ENCODE data around the gene TMCC1.
A peak's percentile ranks its signal among the peaks of the same experiment; 100 is the strongest.

TMCC1 gene

DNA sequence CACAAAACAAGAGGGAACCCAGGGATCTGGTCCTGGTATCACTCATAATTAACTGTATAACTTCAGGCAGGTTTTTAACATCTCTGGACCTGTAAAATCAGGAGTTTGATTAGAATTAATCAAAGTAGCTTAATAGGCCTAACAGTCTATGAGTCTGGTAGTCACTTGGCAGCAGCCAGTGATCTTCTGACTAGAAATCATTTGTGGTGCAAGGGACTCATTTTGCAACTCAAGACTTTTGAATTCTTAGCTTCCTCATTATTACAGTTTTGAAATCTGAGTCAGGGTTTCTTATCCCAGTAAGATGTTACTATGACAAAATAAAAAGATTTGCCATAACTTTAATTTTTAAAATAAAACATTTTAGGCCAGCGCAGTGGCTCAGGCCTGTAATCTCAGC lies 70.8 kb downstream of the TMCC1 start:
- Histone ChIP-seq H3K4me1 (peaks cover 22 to 81% (median 29%) of the 10 kb centered on the region in 10 experiments), H3K36me3 (peaks cover 4 to 21% (median 12%) of the 10 kb centered on the region in 11 experiments; a peak in 16 of 22 replicates), H3K27ac (peak overlapping the region in 7 of 11 experiments; percentile 26 to 92 (median 73); a peak in 12 of 22 replicates), H4K20me1 (peaks cover 0 to 23% (median 0%) of the 10 kb centered on the region in 11 experiments; a peak in 6 of 22 replicates), H3K4me2 (peak overlapping the region in 5 of 11 experiments; percentile 15 to 88 (median 54); a peak in 9 of 22 replicates), H3K4me3 (no peak overlapping the region), H3K9ac (peak overlapping the region in 4 of 11 experiments; percentile 49 to 78 (median 72); a peak in 8 of 22 replicates), H3K27me3 (no peaks in the 10 kb centered on the region), H3K9me3 (replicated peaks in 1 of 11) (no peaks in the 10 kb centered on the region)
- TF ChIP-seq Cebpa-rat (IDR thresholded peaks at IDR 0.05) = no peak

DNA sequence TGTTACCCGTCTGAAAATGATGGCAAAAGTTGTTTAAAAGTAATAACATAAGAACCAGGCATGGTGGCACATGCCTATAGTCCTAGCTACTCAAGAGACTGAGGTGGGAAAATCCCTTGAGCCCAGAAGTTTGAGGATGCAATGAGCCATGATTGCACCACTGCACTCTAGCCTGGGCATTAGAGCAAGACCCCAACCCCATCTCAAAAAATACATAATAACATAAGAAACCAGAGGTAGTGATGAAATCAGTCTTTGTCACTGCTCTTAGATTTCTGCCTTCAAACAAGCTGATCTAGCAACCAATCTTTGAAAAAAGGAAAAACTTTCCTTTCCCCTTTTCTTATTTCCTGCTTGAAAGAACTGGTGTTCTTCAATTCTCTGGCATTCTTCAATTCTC lies 71.3 kb downstream of the TMCC1 start:
- TF ChIP-seq Cebpa-rat (IDR thresholded peaks at IDR 0.05) = no peak
- H3K4me3 ChIP-seq = no peak overlapping the region
- peaks cover 4 to 25% (median 15%) of the 10 kb centered on the region in 11 experiments; a peak in 16 of 22 replicates for H3K36me3 ChIP-seq
- peak overlapping the region in 4 of 11 experiments; percentile 49 to 78 (median 72); a peak in 8 of 22 replicates for H3K9ac ChIP-seq
- H3K4me1 ChIP-seq = peaks cover 17 to 77% (median 25%) of the 10 kb centered on the region in 10 experiments
- peak overlapping the region in 7 of 11 experiments; percentile 26 to 92 (median 73); a peak in 12 of 22 replicates for H3K27ac ChIP-seq
- H4K20me1 ChIP-seq = peaks cover 0 to 23% (median 0%) of the 10 kb centered on the region in 11 experiments; a peak in 6 of 22 replicates
- H3K9me3 ChIP-seq (replicated peaks in 1 of 11) = no peaks in the 10 kb centered on the region
- H3K27me3 ChIP-seq = no peaks in the 10 kb centered on the region
- peak overlapping the region in 5 of 11 experiments; percentile 15 to 88 (median 54); a peak in 9 of 22 replicates for H3K4me2 ChIP-seq

DNA sequence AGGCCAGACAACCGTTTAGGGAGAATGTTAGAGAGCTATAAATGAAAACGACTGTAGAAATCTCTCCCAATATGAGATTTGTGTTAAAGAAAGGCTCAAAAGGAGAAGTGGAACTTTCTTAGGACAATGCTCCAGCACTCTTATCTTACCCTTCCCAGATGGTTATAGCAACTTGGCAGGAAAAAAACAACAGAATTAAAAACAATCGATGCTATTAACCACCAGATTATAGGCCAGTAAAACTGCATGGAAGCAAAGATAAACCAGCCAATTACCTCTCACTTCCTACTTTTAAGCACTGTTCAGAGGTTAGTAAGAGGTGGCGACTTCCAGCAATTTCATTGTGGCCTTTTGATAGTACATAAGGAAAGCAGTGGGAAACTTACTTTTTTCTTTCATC lies 72.9 kb downstream of the TMCC1 start:
- H3K4me1 ChIP-seq = peaks cover 16 to 67% (median 25%) of the 10 kb centered on the region in 10 experiments
- TF ChIP-seq Cebpa-rat (IDR thresholded peaks at IDR 0.05) = no peak
- peaks cover 10 to 37% (median 24%) of the 10 kb centered on the region in 11 experiments; a peak in 19 of 22 replicates for H3K36me3 ChIP-seq
- no peak overlapping the region for H3K4me3 ChIP-seq
- peak overlapping the region in 5 of 11 experiments; percentile 2 to 88 (median 54); a peak in 7 of 22 replicates for H3K4me2 ChIP-seq
- peaks cover 0 to 8% (median 0%) of the 10 kb centered on the region in 11 experiments; a peak in 7 of 22 replicates for H3K9me3 ChIP-seq (replicated peaks in 1 of 11)
- no peaks in the 10 kb centered on the region for H3K27me3 ChIP-seq
- H3K9ac ChIP-seq = no peak overlapping the region
- H4K20me1 ChIP-seq = peaks cover 0 to 18% (median 3%) of the 10 kb centered on the region in 11 experiments; a peak in 7 of 22 replicates
- H3K27ac ChIP-seq = peak overlapping the region in 2 of 11 experiments; percentile 30 to 92; a peak in 5 of 22 replicates

DNA sequence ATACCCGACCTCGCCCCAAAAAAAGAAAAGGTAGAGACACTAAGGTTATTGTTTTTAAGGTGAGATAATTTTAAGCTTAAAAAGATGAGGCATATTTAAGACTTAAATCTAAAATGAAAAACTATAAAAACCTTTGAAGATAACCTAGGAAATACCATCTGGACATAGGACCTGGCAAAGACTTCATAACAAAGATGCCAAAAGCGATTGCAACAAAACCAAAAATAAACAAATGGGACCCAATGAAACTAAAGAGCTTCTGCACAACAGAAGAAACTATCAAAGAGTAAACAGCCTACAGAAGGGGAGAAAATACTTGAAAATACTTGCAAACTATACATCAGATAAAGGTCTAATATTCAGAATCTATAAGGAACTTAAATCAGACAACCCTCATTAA lies 80.9 kb downstream of the TMCC1 start:
- peaks cover 0 to 52% (median 0%) of the 10 kb centered on the region in 11 experiments; a peak in 7 of 22 replicates for H4K20me1 ChIP-seq
- no peak overlapping the region for H3K27ac ChIP-seq
- no peak overlapping the region for H3K9ac ChIP-seq
- peaks cover 0 to 12% (median 4%) of the 10 kb centered on the region in 10 experiments; a peak in 11 of 20 replicates for H3K4me1 ChIP-seq
- no peak overlapping the region for H3K4me3 ChIP-seq
- H3K4me2 ChIP-seq = no peak overlapping the region
- H3K27me3 ChIP-seq = no peaks in the 10 kb centered on the region
- H3K36me3 ChIP-seq = peaks cover 6 to 58% (median 27%) of the 10 kb centered on the region in 11 experiments; a peak in 18 of 22 replicates
- TF ChIP-seq Cebpa-rat (IDR thresholded peaks at IDR 0.05) = no peak
- H3K9me3 ChIP-seq (replicated peaks in 1 of 11) = peaks cover 13 to 23% (median 19%) of the 10 kb centered on the region in 11 experiments; a peak in 19 of 22 replicates

DNA sequence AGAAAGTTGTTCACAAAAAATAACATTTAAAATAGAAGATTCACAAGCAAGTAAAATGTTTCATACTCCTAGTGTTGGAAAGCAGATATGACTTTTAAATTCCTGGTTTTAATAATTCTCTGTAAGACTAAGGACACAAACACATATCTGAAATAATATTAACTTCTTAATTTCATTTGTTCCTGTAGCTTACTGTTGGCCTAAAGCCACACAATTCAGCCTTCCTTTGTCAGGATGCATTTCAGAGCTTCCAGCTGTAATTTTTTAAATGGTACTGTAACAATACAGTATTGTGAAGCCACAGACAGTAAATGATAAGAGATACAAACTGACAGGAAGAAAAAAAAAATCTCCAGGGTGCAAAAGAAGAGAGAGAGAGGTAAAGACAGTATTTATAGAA lies 84.2 kb downstream of the TMCC1 start:
- Histone ChIP-seq H3K27ac (no peak overlapping the region), H3K9ac (no peak overlapping the region), H3K4me2 (no peak overlapping the region), H3K36me3 (peaks cover 0 to 31% (median 10%) of the 10 kb centered on the region in 11 experiments; a peak in 12 of 22 replicates), H3K27me3 (no peaks in the 10 kb centered on the region), H4K20me1 (peaks cover 0 to 72% (median 0%) of the 10 kb centered on the region in 11 experiments; a peak in 7 of 22 replicates), H3K9me3 (replicated peaks in 1 of 11) (peaks cover 1 to 10% (median 4%) of the 10 kb centered on the region in 11 experiments; a peak in 15 of 22 replicates), H3K4me3 (no peak overlapping the region), H3K4me1 (peaks cover 0 to 11% (median 4%) of the 10 kb centered on the region in 10 experiments; a peak in 11 of 20 replicates)
- no peak for TF ChIP-seq Cebpa-rat (IDR thresholded peaks at IDR 0.05)

DNA sequence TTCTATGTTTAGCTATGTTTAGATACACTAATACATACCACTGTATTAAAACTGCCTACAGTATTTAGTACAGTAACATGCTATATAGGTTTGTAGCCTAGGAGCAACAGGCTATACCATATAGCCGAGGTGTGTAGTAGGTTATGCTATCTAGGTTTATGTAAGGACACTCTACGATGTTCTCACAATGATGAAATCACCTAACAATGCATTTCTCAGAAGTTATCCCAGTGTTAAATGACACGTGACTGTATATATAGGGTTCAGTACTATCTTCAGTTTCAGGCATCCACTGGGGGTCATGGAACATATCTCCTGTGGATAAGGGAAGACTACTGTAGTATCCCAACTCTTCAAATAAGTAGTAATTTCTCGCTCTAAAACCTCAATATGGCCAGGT lies 97.4 kb downstream of the TMCC1 start:
- H3K27ac ChIP-seq = no peak overlapping the region
- H3K4me1 ChIP-seq = peaks cover 18 to 28% (median 24%) of the 10 kb centered on the region in 10 experiments
- H3K4me2 ChIP-seq = no peak overlapping the region
- H3K36me3 ChIP-seq = peaks cover 0 to 12% (median 0%) of the 10 kb centered on the region in 11 experiments; a peak in 4 of 22 replicates
- no peaks in the 10 kb centered on the region for H3K27me3 ChIP-seq
- no peak overlapping the region for H3K4me3 ChIP-seq
- H3K9ac ChIP-seq = no peak overlapping the region
- no peak for TF ChIP-seq Cebpa-rat (IDR thresholded peaks at IDR 0.05)
- no peaks in the 10 kb centered on the region for H3K9me3 ChIP-seq (replicated peaks in 1 of 11)
- peaks cover 10 to 71% (median 24%) of the 10 kb centered on the region in 11 experiments; a peak in 16 of 22 replicates for H4K20me1 ChIP-seq

DNA sequence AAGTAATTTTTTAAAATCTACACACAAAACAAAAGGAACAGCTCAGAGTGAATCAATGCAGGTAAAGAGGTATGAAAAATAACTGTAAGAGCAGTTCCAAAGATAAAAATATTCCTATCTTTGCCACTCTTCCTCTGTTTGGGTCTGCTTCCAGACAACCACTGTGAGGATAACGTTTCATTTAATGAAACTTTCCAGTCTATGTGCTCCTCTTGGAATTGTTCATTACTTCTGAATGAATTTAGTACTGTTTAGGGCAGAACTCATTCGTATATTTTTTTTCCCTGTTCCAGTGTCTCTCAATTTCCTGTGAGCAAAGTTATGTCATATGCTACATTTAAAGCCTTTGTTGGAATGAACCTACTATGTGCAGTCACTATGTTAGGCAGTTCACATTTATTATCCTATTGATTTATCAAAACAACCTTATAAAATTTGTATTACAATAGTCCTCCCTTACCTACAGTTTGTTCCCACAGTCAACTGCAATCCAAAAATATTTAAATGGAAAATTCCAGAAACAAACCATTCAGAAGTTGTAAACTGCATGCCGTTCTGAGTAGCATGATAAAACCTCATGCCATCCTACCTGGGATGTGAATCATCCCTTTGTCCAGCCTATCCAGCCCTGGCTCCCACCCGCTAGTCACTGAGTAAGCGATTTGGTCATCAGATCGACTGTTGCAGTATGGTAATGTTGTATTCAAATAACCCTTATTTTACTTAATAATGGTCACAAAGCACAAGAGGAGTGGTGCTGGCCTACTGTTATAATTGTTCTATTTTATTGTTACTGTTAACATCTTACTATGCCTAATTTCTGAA lies 98.1 kb downstream of the TMCC1 start:
- Histone ChIP-seq H3K4me2 (peak overlapping the region; percentile 57 to 80 (median 76); a peak in 21 of 22 replicates), H3K27me3 (no peaks in the 10 kb centered on the region), H4K20me1 (peaks cover 10 to 72% (median 24%) of the 10 kb centered on the region in 11 experiments; a peak in 16 of 22 replicates), H3K4me3 (no peak overlapping the region), H3K9me3 (replicated peaks in 1 of 11) (no peaks in the 10 kb centered on the region), H3K27ac (no peak overlapping the region), H3K9ac (0 out of 22 replicates have a peak overlapping the region, but pooled peaks of 1 of the 11 experiments have one; percentile 11), H3K36me3 (peaks cover 0 to 12% (median 0%) of the 10 kb centered on the region in 11 experiments; a peak in 4 of 22 replicates), H3K4me1 (peaks cover 18 to 28% (median 24%) of the 10 kb centered on the region in 10 experiments)
- TF ChIP-seq Cebpa-rat (IDR thresholded peaks at IDR 0.05) = no peak

DNA sequence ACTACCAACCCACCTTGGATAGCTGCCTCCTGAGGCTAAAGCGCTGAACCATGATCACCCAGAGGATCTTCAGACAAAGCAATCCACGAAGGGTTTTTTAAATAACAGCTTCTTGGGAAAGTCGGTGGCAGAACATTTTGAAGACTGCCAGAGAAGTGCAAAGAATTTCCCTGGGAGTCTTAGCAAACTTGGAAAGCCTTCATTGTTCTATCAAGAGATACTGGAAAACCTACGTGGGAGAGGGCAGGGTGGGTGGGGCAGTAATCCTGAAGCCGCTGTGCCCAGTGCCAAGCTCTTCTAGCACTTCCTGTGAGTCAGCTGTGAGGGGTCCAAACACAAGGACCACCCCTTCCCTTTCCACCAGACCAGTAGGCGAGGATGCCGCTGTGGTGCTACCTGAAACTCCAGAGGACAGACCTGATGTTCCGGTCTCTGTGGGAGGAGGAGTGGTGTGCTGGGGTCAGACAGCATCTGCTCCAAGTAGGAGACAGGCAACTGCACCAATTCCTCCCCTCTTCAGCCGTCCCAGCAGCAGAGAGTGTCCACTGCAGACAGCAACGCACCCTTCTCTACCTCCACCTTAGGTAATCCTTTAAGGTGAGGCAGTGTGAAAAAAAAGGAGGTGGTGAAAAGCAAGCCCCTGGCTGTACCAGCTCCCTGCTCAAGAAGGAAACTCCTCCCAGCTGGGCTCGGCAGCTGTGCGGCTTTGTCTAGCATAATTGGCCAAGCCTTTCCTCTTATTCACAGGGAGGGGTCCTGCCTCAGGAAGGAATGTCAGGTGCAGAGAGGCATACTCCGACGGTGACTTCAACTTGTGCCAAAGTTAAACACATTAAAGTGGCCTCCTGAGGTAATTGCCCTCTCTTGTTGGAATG lies 99.0 kb downstream of the TMCC1 start:
- no peak for TF ChIP-seq Cebpa-rat (IDR thresholded peaks at IDR 0.05)
- Histone ChIP-seq H3K4me3 (no peak overlapping the region), H3K27me3 (no peaks in the 10 kb centered on the region), H3K9me3 (replicated peaks in 1 of 11) (no peaks in the 10 kb centered on the region), H3K4me2 (peak overlapping the region; percentile 57 to 81 (median 76)), H3K36me3 (peaks cover 0 to 12% (median 0%) of the 10 kb centered on the region in 11 experiments; a peak in 4 of 22 replicates), H3K9ac (peak overlapping the region in 5 of 11 experiments; percentile 5 to 56 (median 36); a peak in 7 of 22 replicates), H4K20me1 (peaks cover 10 to 73% (median 24%) of the 10 kb centered on the region in 11 experiments; a peak in 16 of 22 replicates), H3K4me1 (peaks cover 18 to 28% (median 24%) of the 10 kb centered on the region in 10 experiments), H3K27ac (peak overlapping the region in 1 of 11 experiments; percentile 21; a peak in 1 of 22 replicates)

All from BLaER1 treated with 17β-estradiol and CSF1 and Interleukin-3, amounts not matched to agents 10 nM and 100 nM (cell line).